Suprapubic skin (tissue), 4 donors: ENCODE measurements around the gene CASTOR1. TPM values are rescaled to one million over a fixed set of nuclear protein-coding genes. Genes with fewer than 3 reads are reported as not detected.
A peak's percentile ranks its signal among the peaks of the same experiment; 100 is the strongest.

ENCODE experiments used
- DNase-seq, 2 donors: peaks; one replicate each; pipeline ENCODE4 v3.0.0-alpha.2; 2019; ENCODE audit warnings: low spot score in 2 of 2
- H3K27ac ChIP-seq: fragments of 200-600 bp; sonication (generic); one replicate; pipeline ENCODE4 v1.5.1; 2019
- H3K27me3 ChIP-seq: fragments of 200-600 bp; sonication (generic); one replicate; pipeline ENCODE4 v1.5.1; 2019
- H3K36me3 ChIP-seq: fragments of 200-600 bp; sonication (generic); one replicate; pipeline ENCODE4 v1.5.1; 2019
- H3K4me1 ChIP-seq: fragments of 200-600 bp; sonication (generic); one replicate; pipeline ENCODE4 v1.5.1; 2019
- H3K4me3 ChIP-seq: fragments of 200-600 bp; sonication (generic); one replicate; pipeline ENCODE4 v1.5.1; 2019; ENCODE audit warnings: mild to moderate bottlenecking
- H3K9me3 ChIP-seq: fragments of 200-600 bp; sonication (generic); one replicate; pipeline ENCODE4 v1.5.1; 2019
- EP300 ChIP-seq: sonication (generic); formaldehyde crosslinking; IDR thresholded peaks from one replicate; pipeline ENCODE4 v1.6.1; 2017; ENCODE audit warnings: antibody characterized with exemption
- POLR2A ChIP-seq, 2 donors: fragments of 450-650 bp; IDR thresholded peaks; one replicate each; pipeline ENCODE4 v1.6.1; 2017; ENCODE audit warnings: antibody characterized with exemption in 2 of 2, mild to moderate bottlenecking in 2 of 2, moderate library complexity in 2 of 2
- POLR2AphosphoS5 ChIP-seq, 3 donors: sonication (generic); formaldehyde crosslinking; IDR thresholded peaks; one replicate each; pipeline ENCODE4 v1.6.1; 2017; ENCODE audit warnings: antibody characterized with exemption in 3 of 3
- WGBS: methylation state at CpG from one replicate; pipeline ENCODE4 v1.1.5; 2018; 5-methylcytosine and 5-hydroxymethylcytosine counted together
- total RNA-seq, 4 donors: library from RNA; depleted of rRNA; stranded (reverse); fragments of >200 nt; gene quantifications; one replicate each; pipeline ENCODE4 v1.1.0, GENCODE V29; 2016
- TF ChIP-seq, protein P1 (sequence below), 2 donors: fragments of 200-600 bp in 1 of 2; fragments of 450-650 bp in 1 of 2; sonication (generic) in 1 of 2; IDR thresholded peaks; one replicate each; pipeline ENCODE4 v1.5.1; 2016 to 2019; ENCODE audit warnings: antibody characterized with exemption in 2 of 2, mild to moderate bottlenecking in 1 of 2, moderate library complexity in 1 of 2

The CASTOR1 gene
- total RNA-seq, 4 donors from 2014 or later = 16.3 to 22.8 (median 20.6) TPM

DNA sequence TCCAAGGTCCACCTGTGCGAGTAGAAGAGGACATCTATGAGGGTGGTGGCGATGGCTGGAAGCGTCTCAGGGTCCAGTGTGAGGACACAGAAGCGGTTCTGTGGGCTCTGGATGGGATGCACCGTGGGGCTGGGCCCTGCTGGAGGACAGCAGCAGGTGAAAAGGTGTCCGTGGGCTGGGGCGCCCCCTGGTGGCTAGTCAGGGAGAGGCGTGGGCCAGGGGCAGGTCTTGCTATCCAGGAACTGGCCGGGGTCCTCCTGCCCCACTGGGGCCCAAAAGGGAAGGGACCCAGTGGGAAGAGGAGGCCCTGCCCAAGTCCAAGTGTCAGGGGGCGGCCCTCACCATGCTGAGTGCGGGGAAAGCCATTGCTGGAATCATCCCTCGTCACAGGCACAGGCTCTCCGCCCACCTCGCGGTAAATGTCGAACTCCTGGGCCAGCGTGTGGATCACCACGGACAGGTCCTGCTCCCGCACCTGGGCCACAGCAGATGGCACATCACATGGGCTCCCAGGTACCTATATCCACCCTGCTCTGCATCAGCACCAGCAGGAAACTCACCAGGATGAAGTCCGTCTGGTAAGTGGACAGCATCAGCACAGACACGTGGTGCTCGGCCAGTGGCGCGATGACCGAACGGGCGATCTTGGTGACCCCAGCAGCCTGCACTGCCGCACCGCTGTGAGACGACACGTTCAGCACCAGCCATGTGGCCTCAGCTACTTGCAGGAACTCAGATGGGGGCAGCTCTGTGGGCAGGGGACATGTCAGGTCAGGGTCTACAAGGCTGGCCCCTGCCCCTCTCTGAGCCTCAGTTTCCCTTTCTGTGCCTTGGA lies 2.3 kb downstream of the CASTOR1 start:
- 42% methylated on average over 8 of the region's 31 CpGs for WGBS
- Histone ChIP-seq H3K4me1 (peaks cover 41% of the 10 kb centered on the region), H3K27me3 (no peaks in the 10 kb centered on the region), H3K27ac (no peak overlapping the region), H3K4me3 (no peak overlapping the region), H3K9me3 (no peaks in the 10 kb centered on the region), H3K36me3 (peaks cover 36% of the 10 kb centered on the region)
- DNase-seq = peak in 1 of 2 donors; percentile 89
- no peak for TF ChIP-seq POLR2AphosphoS5 (IDR thresholded peaks at IDR 0.05)
- TF ChIP-seq, protein P1, sequence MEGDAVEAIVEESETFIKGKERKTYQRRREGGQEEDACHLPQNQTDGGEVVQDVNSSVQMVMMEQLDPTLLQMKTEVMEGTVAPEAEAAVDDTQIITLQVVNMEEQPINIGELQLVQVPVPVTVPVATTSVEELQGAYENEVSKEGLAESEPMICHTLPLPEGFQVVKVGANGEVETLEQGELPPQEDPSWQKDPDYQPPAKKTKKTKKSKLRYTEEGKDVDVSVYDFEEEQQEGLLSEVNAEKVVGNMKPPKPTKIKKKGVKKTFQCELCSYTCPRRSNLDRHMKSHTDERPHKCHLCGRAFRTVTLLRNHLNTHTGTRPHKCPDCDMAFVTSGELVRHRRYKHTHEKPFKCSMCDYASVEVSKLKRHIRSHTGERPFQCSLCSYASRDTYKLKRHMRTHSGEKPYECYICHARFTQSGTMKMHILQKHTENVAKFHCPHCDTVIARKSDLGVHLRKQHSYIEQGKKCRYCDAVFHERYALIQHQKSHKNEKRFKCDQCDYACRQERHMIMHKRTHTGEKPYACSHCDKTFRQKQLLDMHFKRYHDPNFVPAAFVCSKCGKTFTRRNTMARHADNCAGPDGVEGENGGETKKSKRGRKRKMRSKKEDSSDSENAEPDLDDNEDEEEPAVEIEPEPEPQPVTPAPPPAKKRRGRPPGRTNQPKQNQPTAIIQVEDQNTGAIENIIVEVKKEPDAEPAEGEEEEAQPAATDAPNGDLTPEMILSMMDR (IDR thresholded peaks at IDR 0.05) = peak; percentile 82 to 92

DNA sequence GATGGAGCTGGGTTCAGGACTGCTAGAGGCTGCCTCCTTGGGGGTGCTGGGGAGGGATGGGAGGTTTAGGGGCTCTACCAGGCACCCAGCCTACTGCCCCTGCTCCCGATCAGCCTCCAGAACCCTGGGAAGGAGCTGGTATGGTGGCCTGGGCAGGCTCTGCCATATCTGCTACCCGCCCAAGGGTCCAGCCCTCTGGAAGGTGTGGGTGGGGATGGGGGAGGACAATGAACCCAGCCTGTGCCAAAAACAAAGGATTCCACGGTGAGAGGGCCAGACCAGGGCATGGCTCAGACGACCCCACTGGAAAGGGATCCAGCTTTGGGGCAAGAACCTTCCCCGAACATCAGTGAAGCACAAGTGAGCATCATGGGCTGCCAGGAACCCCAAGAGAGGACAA lies 3.0 kb downstream of the CASTOR1 start:
- Histone ChIP-seq H3K27ac (no peak overlapping the region), H3K4me3 (no peak overlapping the region), H3K4me1 (peaks cover 34% of the 10 kb centered on the region), H3K27me3 (no peaks in the 10 kb centered on the region), H3K9me3 (no peaks in the 10 kb centered on the region), H3K36me3 (peaks cover 31% of the 10 kb centered on the region)
- DNase-seq = no peak
- no peak for TF ChIP-seq POLR2AphosphoS5 (IDR thresholded peaks at IDR 0.05)
- TF ChIP-seq EP300 = no peak
- TF ChIP-seq, protein P1 (IDR thresholded peaks at IDR 0.05) = no peak
- TF ChIP-seq POLR2A (IDR thresholded peaks at IDR 0.05) = no peak
- WGBS = 75% methylated on average over 3 of the region's 5 CpGs

DNA sequence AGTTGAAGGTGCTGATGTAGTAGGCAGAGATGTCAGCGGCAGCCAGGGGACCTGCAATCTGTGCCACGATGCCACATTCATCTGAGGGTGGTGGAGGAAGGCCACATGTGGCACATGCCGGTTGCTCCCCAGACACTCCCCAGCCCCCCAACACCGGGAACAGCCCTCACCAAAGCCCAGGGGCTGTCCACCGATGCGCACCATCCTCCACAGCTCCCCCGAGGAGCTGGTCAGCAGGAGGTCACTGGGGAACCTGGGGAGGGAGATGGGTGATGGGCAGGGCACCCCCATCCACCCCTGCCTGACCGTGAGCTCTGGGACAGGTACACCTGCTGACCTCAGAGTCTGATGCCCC lies 3.5 kb downstream of the CASTOR1 start:
- 90% methylated on average over 6 of the region's 8 CpGs for WGBS

DNA sequence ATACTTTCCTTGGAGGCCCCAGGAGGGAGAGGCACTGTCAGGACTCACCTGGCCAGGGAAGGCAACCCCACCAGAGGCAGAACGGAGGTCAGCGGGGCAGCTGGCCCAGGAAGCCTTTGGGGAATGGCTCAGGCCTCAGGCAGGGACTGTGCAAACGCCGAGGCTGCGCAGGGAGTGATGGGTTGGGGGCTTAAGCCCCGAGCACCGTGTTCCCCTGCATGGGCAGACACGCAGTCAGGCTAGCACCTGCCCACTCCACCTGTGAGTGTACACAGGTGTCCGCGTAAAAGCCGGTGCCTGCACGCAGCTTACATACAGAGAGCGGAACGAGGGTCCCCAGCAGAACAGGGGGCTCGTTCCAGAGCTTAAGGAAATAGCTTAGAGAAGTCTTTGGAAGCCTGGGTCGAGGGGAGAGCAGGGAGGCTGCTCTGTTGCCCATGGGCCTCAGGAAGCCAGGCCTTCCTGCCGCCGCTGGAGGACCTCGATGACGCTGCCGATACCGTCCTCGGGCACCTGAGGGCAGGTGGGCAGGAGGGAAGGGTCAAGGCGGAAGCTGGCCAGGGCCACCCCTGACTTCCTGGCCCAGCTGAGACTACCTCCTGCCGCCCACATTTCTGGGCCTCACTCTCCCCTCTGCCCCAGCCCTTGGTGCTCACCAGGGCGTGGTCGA lies 4.0 kb downstream of the CASTOR1 start:
- 91% methylated on average over 23 of the region's 27 CpGs for WGBS
- Histone ChIP-seq H3K36me3 (peaks cover 31% of the 10 kb centered on the region), H3K27me3 (no peaks in the 10 kb centered on the region), H3K4me1 (peaks cover 24% of the 10 kb centered on the region), H3K27ac (no peak overlapping the region), H3K9me3 (no peaks in the 10 kb centered on the region), H3K4me3 (no peak overlapping the region)
- no peak for DNase-seq
- no peak for TF ChIP-seq POLR2AphosphoS5 (IDR thresholded peaks at IDR 0.05)
- no peak for TF ChIP-seq EP300
- TF ChIP-seq, protein P1 (IDR thresholded peaks at IDR 0.05) = no peak
- TF ChIP-seq POLR2A (IDR thresholded peaks at IDR 0.05) = no peak

More for the DNA sequence above, 3.5 kb downstream of the CASTOR1 start:
- TF ChIP-seq EP300 = no peak
- TF ChIP-seq, protein P1 (IDR thresholded peaks at IDR 0.05) = no peak
- TF ChIP-seq POLR2A (IDR thresholded peaks at IDR 0.05) = no peak
- TF ChIP-seq POLR2AphosphoS5 (IDR thresholded peaks at IDR 0.05) = no peak
- peaks cover 29% of the 10 kb centered on the region for H3K4me1 ChIP-seq
- H3K27ac ChIP-seq = no peak overlapping the region
- no peak for DNase-seq
- peaks cover 31% of the 10 kb centered on the region for H3K36me3 ChIP-seq
- no peaks in the 10 kb centered on the region for H3K27me3 ChIP-seq
- no peak overlapping the region for H3K4me3 ChIP-seq
- no peaks in the 10 kb centered on the region for H3K9me3 ChIP-seq

DNA sequence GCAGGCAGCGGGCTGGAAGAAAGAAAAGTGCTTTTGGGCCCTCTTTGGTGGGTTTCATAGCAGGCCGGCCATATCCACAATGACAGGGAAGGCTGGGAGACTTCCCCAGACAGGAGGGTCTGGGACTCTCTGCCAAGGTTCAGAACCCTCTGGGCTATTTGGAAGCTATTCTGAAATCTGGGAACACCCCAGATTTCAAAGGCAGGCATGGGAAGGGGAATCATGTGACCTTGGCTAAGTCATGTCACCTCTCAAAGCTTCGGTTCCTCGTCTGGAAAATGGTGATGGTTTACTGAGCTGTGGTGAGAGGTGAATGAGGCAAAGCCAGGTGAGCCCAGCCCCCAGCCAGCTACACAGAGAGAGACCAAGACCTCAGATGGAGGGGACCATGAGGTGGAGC lies 4.6 kb downstream of the CASTOR1 start:
- H3K27me3 ChIP-seq = no peaks in the 10 kb centered on the region
- no peak overlapping the region for H3K4me3 ChIP-seq
- H3K36me3 ChIP-seq = peaks cover 31% of the 10 kb centered on the region
- DNase-seq = no peak
- no peak for TF ChIP-seq POLR2AphosphoS5 (IDR thresholded peaks at IDR 0.05)
- H3K27ac ChIP-seq = no peak overlapping the region
- H3K4me1 ChIP-seq = peaks cover 19% of the 10 kb centered on the region
- 76% methylated on average over 4 of the region's 4 CpGs for WGBS
- H3K9me3 ChIP-seq = no peaks in the 10 kb centered on the region
